Measurements from ENCODE around the gene OTOGL.
"Not testable (repeated sequence)": the region's sequence is repeated elsewhere in the genome, so short reads cannot be mapped to it uniquely, and the experiment has no call there.

Gene OTOGL

GRCh38 chr12:80099259-80099658 lies at the start of gene OTOGL:
Gene OTOGL (plus strand): TSS chr12:80099537. CDS start chr12:80209432, 109,895 bp downstream.
- no peak for DNase-seq

GRCh38 chr12:80050236-80050635 lies 49.1 kb upstream of the OTOGL start:
- no peak for DNase-seq

- DNase-seq = no peak
Observed at GRCh38 chr12:80053051-80053790, 46.1 kb upstream of the OTOGL start.

GRCh38 chr12:80056232-80056631 lies 43.1 kb upstream of the OTOGL start:
- DNase-seq = no peak

- DNase-seq = no peak
Observed at GRCh38 chr12:80056845-80057244, 42.5 kb upstream of the OTOGL start.

- DNase-seq = no peak
Observed at GRCh38 chr12:80058586-80058985, 40.8 kb upstream of the OTOGL start.

- no peak for DNase-seq
Observed at GRCh38 chr12:80059102-80059501, 40.2 kb upstream of the OTOGL start.

GRCh38 chr12:80059875-80060274 lies 39.5 kb upstream of the OTOGL start:
- DNase-seq = no peak

GRCh38 chr12:80064269-80064668 lies 35.1 kb upstream of the OTOGL start:
- no peak for DNase-seq

GRCh38 chr12:80064951-80065350 lies 34.4 kb upstream of the OTOGL start:
- DNase-seq = no peak

GRCh38 chr12:80068173-80068572 lies 31.2 kb upstream of the OTOGL start:
- no peak for DNase-seq

- not testable (repeated sequence) for DNase-seq
Observed at GRCh38 chr12:80083892-80084614, 15.3 kb upstream of the OTOGL start.

GRCh38 chr12:80086025-80086424 lies 13.3 kb upstream of the OTOGL start:
- no peak for DNase-seq

- no peak for DNase-seq
Observed at GRCh38 chr12:80087486-80088213, 11.7 kb upstream of the OTOGL start.

GRCh38 chr12:80100591-80100990 lies 1.3 kb downstream of the OTOGL start:
- no peak for DNase-seq

- peak; percentile 24 for DNase-seq
Observed at GRCh38 chr12:80101126-80101525, 1.8 kb downstream of the OTOGL start.

GRCh38 chr12:80107221-80107620 lies 7.9 kb downstream of the OTOGL start:
- DNase-seq = no peak

- DNase-seq = no peak
Observed at GRCh38 chr12:80116735-80117134, 17.4 kb downstream of the OTOGL start.

GRCh38 chr12:80118565-80119324 lies 19.4 kb downstream of the OTOGL start:
- no peak for DNase-seq

- no peak for DNase-seq
Observed at GRCh38 chr12:80120994-80121393, 21.7 kb downstream of the OTOGL start.

GRCh38 chr12:80121661-80122060 lies 22.3 kb downstream of the OTOGL start:
- DNase-seq = no peak

GRCh38 chr12:80129895-80130530 lies 30.7 kb downstream of the OTOGL start:
- DNase-seq = no peak
